Measurements from ENCODE around the gene TIPARP.
A peak's percentile ranks its signal among the peaks of the same experiment; 100 is the strongest.
"Not testable (repeated sequence)": the region's sequence is repeated elsewhere in the genome, so short reads cannot be mapped to it uniquely, and the experiment has no call there.

TIPARP gene

DNA sequence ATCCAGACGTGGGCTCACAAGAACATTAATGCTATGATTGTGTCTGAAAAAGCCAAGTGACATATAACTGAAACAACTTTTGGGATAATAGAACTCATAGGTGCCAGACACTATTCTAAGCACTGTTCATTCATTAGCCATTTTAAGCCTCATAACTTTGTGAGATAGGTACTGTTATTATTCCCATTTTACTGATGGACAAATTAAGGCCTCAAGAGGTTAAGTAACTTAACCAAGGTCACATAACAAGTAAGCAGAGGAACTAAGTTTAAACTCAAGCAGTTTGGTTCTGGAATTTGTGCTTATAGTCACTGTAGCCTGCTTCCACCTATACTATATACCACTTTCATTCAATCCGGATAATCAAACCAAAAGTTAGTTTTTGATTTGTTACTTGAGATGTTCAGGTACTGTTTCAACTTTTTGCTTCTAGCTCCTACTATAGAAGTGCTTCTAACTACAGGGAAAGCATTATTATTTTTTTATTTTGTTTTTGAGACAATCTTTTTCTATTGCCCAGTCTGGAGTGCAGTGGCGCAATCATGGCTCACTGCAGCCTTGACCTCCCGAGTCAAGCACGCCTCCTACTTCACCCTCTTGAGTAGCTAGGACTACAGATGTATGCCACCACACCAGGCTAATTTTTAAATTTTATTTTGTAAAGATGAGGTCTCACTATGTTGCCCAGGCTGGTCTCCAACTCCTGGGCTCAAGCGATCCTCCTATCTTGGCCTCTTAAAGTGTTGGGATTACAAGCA lies 41.9 kb downstream of the TIPARP start:
- no peak for DNase-seq

GRCh38 chr3:156718622-156719306 lies 44.4 kb downstream of the TIPARP start:
- no peak for DNase-seq

DNA sequence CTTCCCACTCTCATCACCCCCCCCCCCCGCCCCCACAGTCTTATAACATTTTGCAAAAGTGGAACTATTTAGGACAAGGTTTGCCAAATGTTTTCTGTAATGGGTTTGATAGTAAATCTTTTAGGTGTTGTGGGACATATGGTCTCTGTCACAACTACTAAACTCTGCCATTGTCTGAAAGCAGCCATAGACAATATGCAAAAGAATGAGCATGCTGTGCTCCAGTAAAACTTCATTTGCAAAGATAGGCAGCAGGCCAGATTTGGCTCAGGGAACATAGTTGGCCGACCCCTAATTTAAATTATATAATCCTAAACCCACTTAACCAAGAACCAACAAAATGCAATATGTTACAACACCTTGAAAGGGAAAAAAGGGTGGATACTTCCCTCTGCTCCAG lies 46.4 kb downstream of the TIPARP start:
- DNase-seq, result no peak

DNA sequence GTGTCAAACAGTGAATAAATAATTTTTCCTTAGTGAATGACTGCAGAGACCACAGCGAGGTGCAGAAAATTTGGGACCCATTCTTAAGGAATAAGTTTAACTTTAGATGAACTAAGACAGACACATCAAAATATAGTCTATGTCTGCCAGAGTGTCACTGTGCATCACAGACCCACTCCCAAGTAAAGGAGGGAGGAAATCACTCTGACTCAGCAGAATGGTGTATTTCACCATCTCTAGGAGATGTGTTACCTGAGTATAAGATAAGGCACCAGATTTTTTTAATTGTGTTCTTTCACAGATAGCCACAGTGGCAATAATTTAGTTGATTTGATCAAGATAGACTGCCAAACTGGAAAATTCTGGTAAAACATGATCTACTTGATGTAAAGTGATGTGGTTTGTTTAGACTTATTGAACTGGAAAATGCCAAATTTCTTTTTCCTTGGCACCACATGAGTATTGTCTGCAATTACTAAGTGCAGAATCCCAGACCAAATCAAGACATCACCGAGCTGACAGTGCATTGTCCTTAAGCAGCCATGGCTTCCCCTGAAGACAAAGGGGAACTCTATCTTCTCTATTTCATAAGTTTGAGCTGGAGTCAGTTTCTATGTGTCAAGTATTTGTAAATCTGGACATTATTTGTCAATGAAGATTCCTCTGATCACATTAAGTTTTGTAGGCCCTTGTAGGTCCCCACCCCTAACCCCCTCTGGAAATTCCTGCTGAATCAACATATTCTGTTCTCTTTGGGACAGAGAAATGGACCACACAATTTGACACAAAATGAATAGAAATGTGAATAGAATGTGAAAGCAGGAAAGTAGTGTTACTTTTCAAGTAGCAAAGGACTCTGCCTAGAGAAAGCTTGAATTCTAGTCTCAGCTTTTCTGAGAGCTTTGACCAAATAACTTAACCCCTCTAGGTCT lies 47.6 kb downstream of the TIPARP start:
- no peak for DNase-seq

DNA sequence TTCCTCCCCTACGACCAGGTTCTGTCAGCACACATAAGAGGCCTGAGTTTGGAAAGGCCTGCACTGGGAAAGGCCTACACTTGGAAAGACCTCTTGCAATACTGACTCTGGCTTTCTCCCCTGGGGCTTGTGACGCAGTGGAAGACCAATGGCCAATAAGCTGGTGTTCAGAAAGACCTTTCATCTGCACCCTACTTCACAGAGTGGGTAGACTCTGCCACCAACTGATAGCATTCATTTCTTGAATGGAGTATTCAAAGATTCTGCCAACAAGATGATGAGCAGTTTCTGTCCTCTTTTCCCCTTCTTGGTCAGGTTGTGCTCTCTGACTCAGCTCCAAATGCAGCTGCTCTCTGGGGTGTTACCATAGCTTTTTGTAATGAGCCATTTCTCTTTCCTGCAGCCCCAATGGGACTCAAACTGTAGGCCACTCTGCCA lies 48.8 kb downstream of the TIPARP start:
- DNase-seq, result no peak

DNA sequence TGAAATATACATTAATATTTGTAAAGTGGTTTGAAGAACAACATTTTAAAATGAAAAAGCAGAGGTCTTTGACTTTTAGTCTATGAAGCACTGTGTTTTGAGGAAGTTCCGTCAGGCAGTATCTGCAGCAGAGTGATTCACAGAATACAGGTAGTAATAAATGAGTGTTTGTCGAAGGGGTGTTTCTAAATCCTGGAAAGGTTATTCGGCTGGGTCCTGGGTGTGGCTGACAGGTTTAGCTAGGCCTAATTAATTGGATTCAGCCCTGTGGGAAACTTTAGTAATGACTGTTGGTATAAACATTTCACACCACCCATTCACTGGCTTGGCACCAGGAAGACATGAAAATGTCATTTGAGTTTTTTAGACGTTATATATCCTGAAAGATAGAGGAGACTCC lies 51.3 kb downstream of the TIPARP start:
- DNase-seq, result no peak

- DNase-seq, result no peak
These were observed 52.1 kb downstream of the TIPARP start for GRCh38 chr3:156726456-156726855.

- no peak for DNase-seq
These were observed 53.3 kb downstream of the TIPARP start for GRCh38 chr3:156727519-156728205.

DNA sequence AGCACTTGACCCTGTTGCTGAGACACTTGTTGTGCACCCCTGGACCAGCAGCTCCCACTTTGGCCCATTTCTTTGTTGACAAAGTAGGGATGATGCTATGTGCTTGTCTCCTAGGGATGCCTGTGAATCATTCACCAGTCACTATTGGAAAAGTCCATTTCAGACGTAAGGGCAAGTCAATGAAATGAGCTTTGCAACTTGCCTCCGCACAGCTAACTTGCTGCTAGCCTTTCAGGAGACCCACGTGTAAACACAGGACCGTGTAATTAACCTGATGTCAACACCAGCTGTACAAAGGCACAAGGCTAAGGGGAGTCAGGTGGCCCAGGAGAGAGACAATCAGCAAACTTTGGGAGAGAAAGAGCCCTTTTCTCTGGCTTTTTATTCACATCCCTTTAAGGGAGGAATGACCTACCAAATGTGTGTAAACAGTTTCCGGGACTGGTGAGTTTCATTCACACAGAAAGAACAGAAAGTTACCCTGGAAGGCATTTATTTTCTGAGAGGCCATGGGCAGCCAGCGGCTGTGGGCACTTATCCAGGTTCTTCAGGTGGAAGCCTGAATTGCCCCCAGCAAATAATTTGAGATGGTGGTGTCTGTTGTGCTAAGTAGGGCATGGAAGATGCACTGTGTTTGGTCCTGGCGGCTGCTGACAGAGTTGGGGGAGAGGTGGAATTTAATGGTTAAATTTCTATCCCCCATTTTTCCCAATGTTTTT lies 54.0 kb downstream of the TIPARP start:
- no peak for DNase-seq

GRCh38 chr3:156729460-156730179 lies 55.2 kb downstream of the TIPARP start:
- DNase-seq, result no peak

GRCh38 chr3:156731813-156732212 lies 57.4 kb downstream of the TIPARP start:
- no peak for DNase-seq

DNA sequence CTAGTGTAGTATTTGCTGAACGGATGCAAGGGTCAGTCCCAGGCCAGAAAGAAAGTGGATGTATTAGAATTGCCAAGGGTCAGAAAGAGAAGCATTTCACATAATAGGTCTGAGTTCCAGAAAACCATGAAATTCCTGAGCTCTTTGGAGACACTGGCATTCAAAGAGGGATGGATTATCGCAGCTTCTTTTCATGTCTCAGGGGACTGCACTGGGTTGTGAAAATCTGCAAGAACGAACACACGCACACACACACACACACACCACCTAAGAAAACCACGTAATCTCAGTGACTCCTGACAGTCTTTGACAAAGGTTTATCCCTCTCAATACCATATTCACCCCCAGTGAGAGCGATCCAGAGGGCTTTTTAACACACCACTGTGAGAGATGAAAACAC lies 57.9 kb downstream of the TIPARP start:
- DNase-seq, result no peak

- no peak for DNase-seq
These were observed 58.5 kb downstream of the TIPARP start for GRCh38 chr3:156732715-156733421.

DNA sequence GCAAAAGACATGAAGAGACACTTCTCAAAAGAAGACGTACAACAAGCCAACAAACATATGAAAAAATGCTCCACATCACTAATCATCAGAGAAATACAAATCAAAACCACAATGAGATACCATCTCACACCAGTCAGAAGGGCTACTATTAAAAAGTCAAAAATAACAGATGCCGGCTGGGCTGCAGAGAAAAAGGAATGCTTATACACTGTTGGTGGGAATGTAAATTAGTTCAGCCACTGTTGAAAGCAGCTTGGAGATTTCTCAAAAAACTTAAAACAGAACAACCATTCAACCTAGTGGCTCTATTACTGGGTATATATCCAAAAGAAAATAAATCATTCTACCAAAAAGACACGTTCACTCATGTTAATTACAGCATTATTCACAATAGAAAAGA lies 60.3 kb downstream of the TIPARP start:
- peak; percentile 17 for DNase-seq

GRCh38 chr3:156735471-156735870 lies 61.1 kb downstream of the TIPARP start:
- DNase-seq, result no peak

DNA sequence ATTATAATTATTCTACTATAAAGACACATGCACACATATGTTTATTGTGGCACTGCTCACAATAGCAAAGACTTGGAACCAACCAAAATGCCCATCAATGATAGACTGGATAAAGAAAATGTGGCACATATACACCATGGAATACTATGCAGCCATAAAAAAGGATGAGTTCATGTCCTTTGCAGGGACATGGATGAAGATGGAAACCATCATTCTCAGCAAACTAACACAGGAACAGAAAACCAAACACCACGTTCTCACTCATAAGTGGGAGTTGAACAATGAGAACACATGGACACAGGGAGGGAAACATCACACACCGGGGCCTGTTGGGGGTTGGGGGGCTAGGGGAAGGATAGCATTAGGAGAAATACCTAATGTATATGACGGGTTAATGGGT lies 62.7 kb downstream of the TIPARP start:
- not testable (repeated sequence) for DNase-seq

DNA sequence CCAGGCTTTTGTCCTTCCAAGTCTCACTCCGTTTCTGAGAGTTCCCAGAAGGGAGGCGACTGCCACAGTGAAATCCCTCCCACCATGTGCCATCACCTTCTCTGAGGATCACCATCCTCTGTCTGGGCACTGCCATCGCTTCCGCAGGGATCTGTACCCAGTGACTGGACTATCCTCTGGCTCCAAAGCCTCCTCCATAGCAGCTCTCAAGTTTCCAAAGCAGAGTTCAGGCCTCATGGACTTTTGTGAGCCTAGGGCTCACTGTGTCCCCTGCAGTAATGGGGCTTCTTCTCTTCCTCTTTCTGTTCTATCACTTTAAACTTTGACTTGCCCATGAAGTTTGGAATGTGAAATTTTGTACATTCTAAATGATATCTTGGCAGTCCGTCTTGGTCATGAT lies 63.9 kb downstream of the TIPARP start:
- no peak for DNase-seq

DNA sequence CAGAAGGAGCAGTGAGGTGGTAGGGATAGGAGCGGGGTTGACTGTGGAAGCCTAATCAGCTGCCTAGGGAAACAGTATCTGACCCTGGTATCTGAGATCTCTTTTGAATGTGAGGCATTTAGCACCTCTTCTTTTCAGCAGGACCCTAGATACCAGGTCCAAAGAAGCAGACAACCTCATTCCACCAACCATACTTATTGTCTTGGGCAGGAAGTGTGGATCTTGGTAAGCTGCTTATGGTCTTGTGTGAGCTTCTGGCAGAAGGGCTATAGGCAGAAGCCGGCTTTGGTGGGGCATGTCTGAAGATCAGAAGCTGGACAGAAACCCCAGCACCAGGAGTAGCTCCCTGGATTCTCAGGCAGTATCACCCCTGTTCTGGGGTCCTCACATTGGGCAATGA lies 65.6 kb downstream of the TIPARP start:
- no peak for DNase-seq

GRCh38 chr3:156740581-156740980 lies 66.2 kb downstream of the TIPARP start:
- DNase-seq, result not testable (repeated sequence)

DNA sequence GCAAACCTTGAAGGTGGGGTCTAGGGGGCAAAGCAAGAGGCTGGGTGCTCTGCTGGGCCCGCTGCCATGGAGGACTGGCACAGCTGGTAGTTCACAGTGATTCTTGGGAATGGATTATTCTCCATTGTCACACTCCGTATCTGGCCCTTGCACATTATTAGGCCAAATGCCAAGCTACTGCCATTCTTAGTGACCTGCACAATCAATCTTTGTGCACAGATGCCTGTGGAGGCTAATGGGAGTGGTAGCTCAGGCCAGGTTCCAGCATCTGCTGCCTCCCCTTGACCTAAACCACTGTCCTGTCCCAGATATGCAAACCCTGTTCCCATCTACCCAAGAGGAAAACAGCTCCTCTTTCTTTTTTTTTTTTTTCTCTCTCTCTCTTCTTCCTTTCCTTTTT lies 67.5 kb downstream of the TIPARP start:
- no peak for DNase-seq

- no peak for DNase-seq
These were observed 68.0 kb downstream of the TIPARP start for GRCh38 chr3:156742401-156742800.

Data from DMS 273 treated with DMSO at 0.1 percent for 48 hours (cell line).